SIG-M5 treated with dmso at 0.1 percent for 504 hours (cell line): ENCODE measurements around the gene ABL1.
"Not testable (repeated sequence)": the region's sequence is repeated elsewhere in the genome, so short reads cannot be mapped to it uniquely, and the experiment has no call there.

Experiments used
- DNase-seq: peaks from one replicate; lab custom pipeline; 2025; ENCODE audit not compliant: unreplicated experiment; lab: John Stamatoyannopoulos, UW

ABL1 gene

GRCh38 chr9:130834371-130835336 lies at the start of gene ABL1:
ABL1 (plus strand) TSS chr9:130835254; CDS start chr9:130835447, 193 bp downstream.
- DNase-seq, result peak; percentile 72

DNA sequence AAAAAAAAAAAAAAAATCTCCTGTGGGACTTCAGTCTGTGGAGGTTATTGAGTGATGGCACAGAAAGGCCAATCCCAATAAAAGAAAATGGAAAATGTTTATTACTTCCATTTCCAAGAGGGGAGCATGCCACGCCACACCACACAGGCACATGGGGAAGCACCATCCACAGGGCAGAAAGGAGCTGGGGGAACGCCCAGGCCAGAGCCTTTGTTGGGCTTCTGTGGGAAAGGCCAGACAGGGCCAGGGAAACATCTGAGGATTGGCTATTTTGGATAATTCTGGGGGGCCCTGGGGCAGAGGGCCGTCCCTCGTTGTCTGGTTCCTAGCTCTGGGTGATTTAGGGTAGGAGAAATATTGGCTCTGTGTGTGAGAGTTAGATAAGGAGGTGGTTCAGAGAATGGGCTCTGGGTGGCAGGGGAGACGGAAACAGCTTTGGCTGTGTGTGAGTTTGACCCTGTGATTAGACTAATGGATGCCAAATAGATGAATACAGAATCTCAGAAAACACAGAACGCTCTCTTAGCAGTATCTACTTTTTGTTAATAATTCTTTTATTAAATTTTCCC lies 49.0 kb upstream of the ABL1 start:
- no peak for DNase-seq

- no peak for DNase-seq
Observed at GRCh38 chr9:130786526-130786925, 48.5 kb upstream of the ABL1 start.

DNA sequence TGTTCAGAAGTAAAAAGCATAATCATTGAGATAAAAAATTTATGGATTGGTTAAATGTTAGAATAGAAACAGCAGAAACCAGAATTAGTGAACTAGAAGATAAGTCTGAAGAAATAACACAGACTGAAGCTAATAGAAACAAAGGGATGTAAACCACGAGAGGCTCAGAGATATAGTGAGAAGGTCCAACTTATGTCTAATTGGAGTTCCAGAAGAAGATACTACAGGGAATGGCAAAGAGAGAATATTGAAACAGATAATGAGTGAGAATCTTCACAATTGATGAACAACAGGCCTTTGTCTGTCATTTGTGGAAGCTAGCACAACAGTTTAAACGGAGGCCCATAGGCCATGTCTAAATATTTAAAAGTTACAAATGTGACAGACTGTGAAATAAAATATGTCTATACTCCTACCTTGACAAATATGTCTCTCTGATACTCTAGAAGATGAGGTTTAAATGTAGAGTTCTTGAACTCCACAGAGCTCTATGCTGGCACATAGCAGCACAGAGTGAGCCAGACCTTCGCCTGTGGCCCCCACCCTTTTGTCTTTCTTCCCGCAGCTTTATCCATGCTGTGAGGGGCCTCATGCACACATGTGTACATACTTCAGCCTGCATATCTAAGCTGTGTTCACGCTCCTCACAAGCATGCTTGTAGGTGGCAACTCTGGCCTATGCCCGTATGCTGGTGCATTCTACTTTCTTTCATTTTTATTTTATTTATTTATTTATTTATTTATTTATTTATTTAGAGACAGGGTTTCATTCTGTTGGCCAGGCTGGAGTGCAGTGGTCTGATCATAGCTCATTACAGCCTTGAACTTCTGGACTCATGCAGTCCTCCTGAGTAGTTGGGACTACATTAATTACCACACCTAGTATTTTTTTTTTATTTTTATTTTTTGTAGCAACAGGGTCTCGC lies 45.0 kb upstream of the ABL1 start:
- no peak for DNase-seq

DNA sequence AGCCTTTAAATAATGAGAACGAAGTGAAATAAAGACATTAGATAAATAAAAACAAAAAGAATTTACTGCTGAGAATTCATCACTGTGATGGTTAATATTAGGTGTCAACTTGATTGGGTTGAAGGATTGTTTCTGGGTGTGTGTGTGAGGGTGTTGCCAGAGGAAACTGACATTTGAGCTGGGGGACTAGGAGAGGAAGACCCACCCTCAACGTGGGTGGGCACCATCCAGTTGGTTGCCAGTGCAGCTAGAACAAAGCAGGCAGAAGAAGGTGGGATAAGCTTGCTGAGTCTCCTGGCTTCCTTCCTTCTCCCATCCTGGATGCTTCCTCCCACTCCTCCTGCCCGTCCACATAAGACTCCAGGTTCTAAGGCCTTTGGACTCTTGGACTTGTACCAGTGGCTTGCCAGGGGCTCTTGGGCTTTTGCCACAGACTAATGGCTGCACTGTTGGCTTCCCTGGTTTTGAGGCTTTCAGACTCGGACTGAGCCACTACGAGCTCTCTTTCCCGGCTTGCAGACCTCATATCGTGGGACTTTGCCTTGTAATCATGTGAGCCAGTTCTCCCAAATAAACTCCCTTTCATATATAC lies 43.7 kb upstream of the ABL1 start:
- DNase-seq, result no peak

DNA sequence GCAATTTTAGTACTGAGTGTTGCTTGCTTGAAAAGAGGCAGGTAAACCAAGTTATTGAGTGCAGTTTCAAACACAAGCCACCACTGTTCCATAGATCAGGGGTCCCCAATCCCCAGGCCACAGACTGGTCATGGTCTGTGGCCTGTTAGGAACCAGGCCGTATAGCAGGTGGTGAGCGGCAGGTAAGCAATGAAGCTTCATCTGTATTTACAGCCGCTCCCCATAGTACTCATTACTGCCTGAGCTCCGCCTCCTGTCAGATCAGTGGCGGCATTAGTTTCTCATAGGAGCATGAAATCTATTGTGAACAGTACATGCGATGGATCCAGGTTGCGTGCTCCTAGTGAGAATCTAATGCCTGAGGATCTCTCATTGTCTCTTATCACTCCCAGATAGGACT lies 41.5 kb upstream of the ABL1 start:
- DNase-seq, result no peak

DNA sequence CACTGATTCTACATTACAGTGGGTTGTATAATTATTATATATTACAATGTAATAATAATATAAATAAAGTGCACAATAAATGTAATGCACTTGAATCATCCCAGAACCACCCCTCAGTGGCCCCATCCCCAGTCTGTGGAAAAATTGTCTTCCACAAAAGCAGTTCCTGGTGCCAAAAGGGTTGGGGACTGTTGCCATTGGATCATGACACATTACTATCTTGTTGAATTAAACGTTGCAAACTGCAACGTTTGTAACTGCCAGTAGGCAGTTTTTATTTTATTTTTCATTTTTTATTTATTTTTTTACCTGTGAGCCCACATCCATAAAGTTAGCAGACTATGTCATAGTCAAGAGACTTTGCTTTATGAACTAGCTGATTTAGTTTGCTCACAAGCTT lies 41.0 kb upstream of the ABL1 start:
- DNase-seq, result not testable (repeated sequence)

- DNase-seq, result not testable (repeated sequence)
Observed at GRCh38 chr9:130794423-130794822, 40.6 kb upstream of the ABL1 start.

DNA sequence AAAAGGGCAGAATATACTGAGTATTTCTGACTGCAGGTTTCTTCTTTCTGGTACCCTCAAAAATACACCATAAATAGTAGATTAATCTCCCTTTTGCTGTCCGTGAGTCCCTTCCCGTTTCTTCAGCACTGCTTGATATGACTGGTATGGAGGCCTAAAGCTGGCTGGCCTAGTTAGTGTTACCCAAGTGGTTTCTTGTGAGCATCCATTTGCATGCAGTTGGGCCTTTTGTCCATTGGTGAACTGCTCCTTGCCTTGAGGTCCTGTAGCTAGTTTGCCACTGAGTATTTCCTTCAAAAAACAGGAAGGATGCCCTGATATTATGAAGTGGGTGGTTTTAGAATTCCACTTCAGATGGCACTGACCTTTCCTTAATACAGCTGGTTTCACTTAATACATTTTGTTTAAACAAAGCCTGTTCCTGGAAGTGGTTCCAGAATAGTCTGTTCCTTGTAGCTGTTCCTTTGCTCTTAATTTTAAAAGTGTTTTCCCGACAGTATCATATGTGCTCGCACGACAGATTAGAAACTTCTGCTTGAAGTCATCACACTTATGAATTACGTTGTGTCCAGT lies 40.0 kb upstream of the ABL1 start:
- DNase-seq, result no peak

GRCh38 chr9:130803116-130803515 lies 31.9 kb upstream of the ABL1 start:
- DNase-seq, result not testable (repeated sequence)

DNA sequence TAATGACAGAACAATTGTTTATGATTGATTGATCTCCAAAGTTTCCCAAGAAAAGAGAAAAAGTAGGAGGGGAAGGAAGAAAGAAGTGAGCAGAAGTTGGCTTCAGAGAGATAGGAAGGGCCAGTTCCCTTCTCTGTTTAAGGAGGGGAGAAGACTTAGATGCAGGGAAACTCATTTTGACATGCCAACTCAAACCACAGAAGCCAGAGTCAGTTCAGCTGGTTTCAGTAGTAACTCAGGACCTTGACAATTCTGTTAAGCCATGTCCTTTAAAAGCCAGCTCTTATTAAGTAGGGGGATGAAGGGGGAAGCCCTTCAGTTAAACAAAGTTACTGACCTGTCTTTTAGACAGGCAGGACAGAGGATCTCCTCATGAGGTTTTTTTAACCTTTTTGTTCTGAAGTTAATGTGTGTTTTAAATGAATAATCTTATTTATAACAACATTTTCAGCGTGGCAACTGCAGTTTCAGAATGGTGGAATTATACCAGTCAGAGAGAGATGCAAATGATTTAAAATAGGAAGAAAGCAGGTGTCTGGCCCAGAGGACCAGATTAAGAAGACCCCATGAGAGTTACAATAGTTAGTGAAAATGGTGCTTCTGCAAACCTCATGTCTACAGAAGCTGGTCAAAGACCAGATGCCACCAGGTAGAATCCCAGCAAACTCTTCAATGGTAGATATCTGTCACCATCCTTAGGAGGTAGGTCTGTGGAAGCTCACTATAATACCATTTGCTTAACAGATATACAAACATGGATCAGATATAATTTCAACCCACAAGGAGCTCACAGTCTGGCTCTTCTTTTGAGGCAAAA lies 29.3 kb upstream of the ABL1 start:
- no peak for DNase-seq

DNA sequence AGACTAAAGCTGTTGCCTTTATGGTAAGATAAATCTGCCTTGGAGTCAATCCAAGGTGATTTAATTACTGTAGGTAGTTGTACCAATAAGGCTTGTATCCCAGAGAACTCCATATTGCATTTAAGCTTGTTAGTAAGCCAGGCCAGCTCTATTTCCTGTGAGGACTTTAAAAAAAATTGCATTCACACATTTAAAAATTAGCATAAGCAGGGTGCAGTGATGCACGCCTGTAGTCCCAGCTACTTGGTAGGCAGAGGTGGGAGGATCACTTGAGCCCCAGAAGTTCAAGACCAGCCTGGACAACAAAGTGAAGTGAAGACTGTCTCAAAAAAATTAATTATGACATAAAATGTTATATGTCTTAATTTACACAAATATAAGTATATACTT lies 28.7 kb upstream of the ABL1 start:
- no peak for DNase-seq

DNA sequence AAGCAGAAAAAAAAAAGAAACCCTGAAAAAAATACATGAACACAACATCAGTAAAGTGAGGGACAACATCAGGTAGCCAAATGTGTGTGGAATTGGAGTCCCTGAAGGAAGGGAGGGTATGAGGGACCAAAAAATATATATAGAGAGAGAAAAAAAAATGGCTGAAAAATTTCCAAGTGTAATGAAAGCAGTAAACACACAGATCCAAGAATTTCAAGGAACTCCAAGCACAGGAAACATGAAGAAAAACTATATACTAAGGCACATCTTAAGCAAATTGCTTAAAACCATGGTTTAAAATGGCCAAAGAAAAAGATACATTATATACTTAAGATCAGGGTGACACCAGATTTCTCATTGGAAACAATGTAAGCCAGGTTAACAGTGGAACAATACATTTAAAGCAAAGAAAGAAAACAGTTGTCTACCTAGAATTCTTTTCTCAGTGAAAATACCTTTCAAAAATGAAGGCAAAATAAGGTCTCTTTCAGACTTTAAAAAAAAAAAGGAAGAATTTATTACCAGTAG lies 24.4 kb upstream of the ABL1 start:
- no peak for DNase-seq

DNA sequence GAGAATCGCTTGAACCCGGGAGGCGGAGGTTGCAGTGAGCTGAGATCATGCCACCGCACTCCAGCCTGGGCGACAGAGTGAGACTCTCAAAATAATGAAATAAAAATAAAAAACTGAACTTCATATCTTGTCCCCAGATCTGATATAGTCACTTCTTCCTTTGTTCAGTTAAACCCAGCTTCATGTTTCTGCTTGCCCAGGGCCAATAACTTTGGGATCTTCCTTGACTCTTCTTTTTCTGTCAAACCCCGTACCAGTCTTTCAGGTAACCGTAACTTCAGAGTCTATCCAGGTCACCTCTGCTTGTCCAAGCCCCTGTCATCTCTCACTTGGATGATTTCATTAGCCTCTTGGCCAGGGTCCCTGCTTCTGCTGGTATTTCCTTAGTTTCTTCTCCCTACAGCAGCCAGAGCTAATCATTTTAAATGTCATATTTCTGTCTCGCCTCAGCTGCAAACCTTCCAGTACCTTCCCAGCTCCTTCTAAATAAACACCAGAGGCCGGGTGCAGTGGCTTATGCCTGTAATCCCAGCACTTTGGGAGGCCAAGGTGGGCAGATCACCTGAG lies 19.7 kb upstream of the ABL1 start:
- no peak for DNase-seq

DNA sequence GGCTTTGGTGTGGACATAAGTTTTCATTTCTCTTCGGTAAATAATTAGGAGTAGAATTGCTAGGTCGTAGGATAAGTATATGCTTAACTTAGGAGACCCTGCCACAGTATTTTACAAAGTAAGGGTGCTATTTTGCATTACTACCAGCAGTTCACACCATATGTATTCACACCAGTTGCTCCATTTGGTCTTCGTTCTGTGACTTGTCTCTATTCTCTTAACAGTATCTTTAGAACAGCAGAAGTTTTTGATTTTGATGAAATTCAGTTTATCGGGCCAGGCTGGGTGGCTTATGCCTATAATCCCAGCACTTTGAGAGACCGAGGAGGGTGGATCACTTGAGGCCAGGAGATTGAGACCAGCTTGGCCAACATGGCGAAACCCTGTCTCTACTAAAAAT lies 17.1 kb upstream of the ABL1 start:
- no peak for DNase-seq

DNA sequence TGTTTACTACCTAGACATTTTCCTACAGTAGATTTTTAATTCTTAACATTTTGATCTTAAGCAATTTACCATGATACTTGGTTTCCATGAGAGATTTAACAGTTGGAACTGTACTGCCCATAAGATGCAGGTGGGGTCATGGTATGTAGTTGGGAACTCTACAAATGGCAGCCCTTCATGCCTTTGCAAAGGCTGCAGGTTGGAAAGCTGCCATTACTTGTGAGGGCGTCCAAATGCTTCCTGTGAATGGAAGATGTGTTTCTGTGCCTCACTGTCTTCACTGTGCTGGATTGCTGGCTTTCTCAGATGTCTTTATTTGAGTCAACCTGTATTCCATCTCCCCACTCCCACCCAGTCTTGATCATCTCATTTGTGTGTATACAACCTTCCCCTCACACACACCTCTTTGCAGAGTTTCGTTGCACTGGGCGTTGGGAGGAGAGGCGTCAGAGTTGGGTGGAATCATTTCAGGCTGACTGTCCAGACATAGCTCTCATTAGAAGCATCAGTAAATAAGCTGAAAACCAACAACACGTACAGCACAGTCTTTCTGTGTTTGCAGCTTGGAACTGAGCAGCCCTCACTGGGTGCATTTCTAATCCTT lies 14.8 kb upstream of the ABL1 start:
- DNase-seq, result no peak

- no peak for DNase-seq
Observed at GRCh38 chr9:130823435-130823834, 11.6 kb upstream of the ABL1 start.

- no peak for DNase-seq
Observed at GRCh38 chr9:130824079-130824478, 11.0 kb upstream of the ABL1 start.
